H1 (cell line): ENCODE measurements around the gene NFIA. TPM values are rescaled to one million over a fixed set of nuclear protein-coding genes. Genes with fewer than 3 reads are reported as not detected.

Experiments
- CTCF ChIA-PET: fragments of 300-600 bp; sonication (Branson Sonifier 250); formaldehyde crosslinking; loops from one replicate; lab custom pipeline; 2021; ENCODE audit not compliant: partially characterized antibody; lab: Charles Lee
- POLR2A ChIA-PET: fragments of 300-600 bp; sonication (Branson Sonifier 250); formaldehyde crosslinking; loops from one replicate; lab custom pipeline; 2021; ENCODE audit warnings: inconsistent platforms; ENCODE audit not compliant: partially characterized antibody; lab: Charles Lee
- DNase-seq, 2 experiments: peaks; one replicate each; pipeline versions ENCODE4 v3.0.0 to v3.0.0-alpha.2; 2010 to 2022; ENCODE audit warnings: low spot score in 2 of 2, low read depth in 1 of 2, mixed read lengths in 1 of 2
- FAIRE-seq: peaks from 2 replicates; lab custom pipeline; 2011; peaks lifted over from hg19 to GRCh38; lab: Jason Lieb, UNC
- H2AFZ ChIP-seq: 2 replicates; pipeline ENCODE4 v1.8.1; 2012; ENCODE audit warnings: low read length, inconsistent platforms
- H2AK5ac ChIP-seq: 2 replicates; pipeline ENCODE4 v1.6.1; 2013; ENCODE audit warnings: low read depth, low read length
- H2BK120ac ChIP-seq: replicated peaks from 2 replicates; pipeline ENCODE3; 2013; ENCODE audit warnings: low read depth, low read length, inconsistent platforms
- H2BK12ac ChIP-seq: 2 replicates; pipeline ENCODE4 v1.6.1; 2013; ENCODE audit warnings: low read depth, low read length
- H2BK15ac ChIP-seq: 2 replicates; pipeline ENCODE4 v1.6.1; 2013; ENCODE audit warnings: low read length
- H2BK20ac ChIP-seq: 2 replicates; pipeline ENCODE4 v1.6.1; 2013; ENCODE audit warnings: low read length
- H2BK5ac ChIP-seq: 2 replicates; pipeline ENCODE4 v1.6.1; 2013; ENCODE audit warnings: low read depth, low read length
- H3K14ac ChIP-seq: 2 replicates; pipeline ENCODE4 v1.6.1; 2013; ENCODE audit warnings: inconsistent platforms; ENCODE audit not compliant: insufficient read length
- H3K18ac ChIP-seq: 2 replicates; pipeline ENCODE4 v1.6.1; 2013; ENCODE audit warnings: low read length; ENCODE audit errors: extremely low read depth
- H3K23ac ChIP-seq: 2 replicates; pipeline ENCODE4 v1.6.1; 2013; ENCODE audit warnings: inconsistent platforms; ENCODE audit not compliant: insufficient read length
- H3K23me2 ChIP-seq: 2 replicates; pipeline ENCODE4 v1.6.1; 2013; ENCODE audit warnings: low read depth, low read length
- H3K27ac ChIP-seq: 2 replicates; pipeline ENCODE4 v1.6.1; 2011; ENCODE audit warnings: low read depth, low read length, inconsistent platforms
- H3K27me3 ChIP-seq, 4 experiments: replicated peaks in 1 of 4; 1 replicate in 1 of 4; 2 replicates in 3 of 4; pipeline versions ENCODE4 v1.6.1 to v1.8.1; 2011 to 2013; ENCODE audit warnings: low read length in 3 of 4, mild to moderate bottlenecking in 3 of 4, inconsistent platforms in 2 of 4, mixed read lengths in 2 of 4, moderate library complexity in 1 of 4; ENCODE audit not compliant: control insufficient read depth in 3 of 4, insufficient read depth in 3 of 4; ENCODE audit errors: extremely low read depth in 1 of 4
- H3K36me3 ChIP-seq, 4 experiments: 2 replicates each; pipeline versions ENCODE4 v1.6.1 to v1.8.1; 2011 to 2013; ENCODE audit warnings: mild to moderate bottlenecking in 4 of 4, low read length in 3 of 4, moderate library complexity in 2 of 4, control low read depth in 1 of 4, inconsistent platforms in 1 of 4; ENCODE audit not compliant: insufficient read depth in 4 of 4, control insufficient read depth in 2 of 4
- H3K4ac ChIP-seq: replicated peaks from 2 replicates; pipeline ENCODE3; 2013; ENCODE audit warnings: low read length, low read depth, mixed read lengths, inconsistent platforms; ENCODE audit not compliant: insufficient read length
- H3K4me1 ChIP-seq, 4 experiments: replicated peaks in 1 of 4; 1 replicate in 1 of 4; 2 replicates in 3 of 4; pipeline versions ENCODE4 v1.6.1 to v1.8.1; 2011 to 2013; ENCODE audit warnings: low read length in 3 of 4, inconsistent platforms in 2 of 4, mixed read lengths in 1 of 4; ENCODE audit not compliant: insufficient read depth in 4 of 4, control insufficient read depth in 3 of 4
- H3K4me2 ChIP-seq, 2 experiments: 2 replicates each; pipeline versions ENCODE4 v1.6.1 to v1.8.1; 2011 to 2013; ENCODE audit warnings: low read depth in 2 of 2, low read length in 2 of 2, control low read depth in 1 of 2, inconsistent platforms in 1 of 2, mild to moderate bottlenecking in 1 of 2; ENCODE audit not compliant: insufficient read depth in 1 of 2
- H3K4me3 ChIP-seq, 4 experiments: fragments of 200-600, 300-600 bp in 1 of 4; sonication (generic), shearing (Covaris generic), sonication (Bioruptor Twin) in 1 of 4; 2 replicates each; pipeline versions ENCODE4 v1.5.1 to v1.8.1; 2011 to 2016; ENCODE audit warnings: low read length in 4 of 4, low read depth in 3 of 4, control low read depth in 2 of 4, inconsistent platforms in 2 of 4, mild to moderate bottlenecking in 2 of 4, mixed read lengths in 1 of 4, moderate library complexity in 1 of 4; ENCODE audit not compliant: insufficient read depth in 2 of 4; ENCODE audit errors: extremely low read depth in 1 of 4
- H3K56ac ChIP-seq: replicated peaks from 2 replicates; pipeline ENCODE3; 2013; ENCODE audit warnings: low read depth, mild to moderate bottlenecking, mixed read lengths, low read length, inconsistent platforms; ENCODE audit not compliant: insufficient read length
- H3K79me1 ChIP-seq: 2 replicates; pipeline ENCODE4 v1.6.1; 2013; ENCODE audit warnings: low read depth, low read length, control low read depth
- H3K79me2 ChIP-seq, 2 experiments: 2 replicates each; pipeline versions ENCODE4 v1.6.1 to v1.8.1; 2012 to 2013; ENCODE audit warnings: low read length in 2 of 2, mild to moderate bottlenecking in 2 of 2, inconsistent platforms in 1 of 2; ENCODE audit not compliant: insufficient read depth in 2 of 2, control insufficient read depth in 1 of 2
- H3K9ac ChIP-seq, 4 experiments: replicated peaks in 1 of 4; 1 replicate in 1 of 4; 2 replicates in 3 of 4; pipeline versions ENCODE4 v1.6.1 to v1.8.1; 2011 to 2013; ENCODE audit warnings: low read depth in 3 of 4, low read length in 3 of 4, control low read depth in 2 of 4, mild to moderate bottlenecking in 2 of 4, moderate library complexity in 2 of 4, inconsistent platforms in 1 of 4; ENCODE audit errors: extremely low read depth in 1 of 4
- H3K9me3 ChIP-seq, 2 experiments: 2 replicates each; pipeline versions ENCODE4 v1.6.1 to v1.8.1; 2012 to 2013; ENCODE audit warnings: mild to moderate bottlenecking in 2 of 2, moderate library complexity in 2 of 2, control low read depth in 1 of 2, inconsistent platforms in 1 of 2, low read depth in 1 of 2, low read length in 1 of 2, mixed read lengths in 1 of 2; ENCODE audit not compliant: insufficient read depth in 2 of 2
- H4K20me1 ChIP-seq, 2 experiments: replicated peaks in 1 of 2; 2 replicates each; pipeline versions ENCODE3 to v1.8.1; 2011 to 2013; ENCODE audit warnings: inconsistent platforms in 2 of 2, low read length in 2 of 2, mild to moderate bottlenecking in 1 of 2; ENCODE audit not compliant: insufficient read depth in 2 of 2, control insufficient read depth in 1 of 2
- H4K5ac ChIP-seq: 2 replicates; pipeline ENCODE4 v1.6.1; 2013; ENCODE audit warnings: low read length, low read depth, mixed read lengths, inconsistent platforms; ENCODE audit not compliant: insufficient read length
- H4K8ac ChIP-seq: 2 replicates; pipeline ENCODE4 v1.8.0; 2013; ENCODE audit warnings: mild to moderate bottlenecking, moderate library complexity, low read length, inconsistent platforms; ENCODE audit not compliant: insufficient read depth; ENCODE audit errors: extremely low read depth
- H4K91ac ChIP-seq: replicated peaks from 2 replicates; pipeline ENCODE3; 2013; ENCODE audit warnings: low read length, mixed read lengths, inconsistent platforms; ENCODE audit not compliant: insufficient read length
- CHD1 ChIP-seq: IDR thresholded peaks from 2 replicates; pipeline ENCODE4 v1.6.1; 2012; ENCODE audit warnings: low read depth, low read length, improper control_type of control experiment
- CTCF ChIP-seq, 3 experiments: IDR thresholded peaks; 1 replicate in 2 of 3; 2 replicates in 1 of 3; pipeline versions ENCODE4 v1.5.1 to v1.6.1; 2011; ENCODE audit warnings: low read length in 3 of 3, mild to moderate bottlenecking in 3 of 3, inconsistent platforms in 2 of 3, low read depth in 1 of 3, moderate library complexity in 1 of 3; ENCODE audit not compliant: insufficient read depth in 1 of 3; ENCODE audit errors: control extremely low read depth in 1 of 3
- EGR1 ChIP-seq: IDR thresholded peaks from 2 replicates; pipeline ENCODE4 v1.6.1; 2011; ENCODE audit warnings: low read depth, low read length, borderline replicate concordance
- KDM5A ChIP-seq: fragments of 200-600 bp; IDR thresholded peaks from 2 replicates; pipeline ENCODE4 v1.7.1; 2012; ENCODE audit warnings: mild to moderate bottlenecking, low read length, inconsistent platforms, mixed read lengths
- PHF8 ChIP-seq: fragments of 200-600 bp; sonication (generic); conservative IDR thresholded peaks from 2 replicates; pipeline ENCODE4 v1.7.1; 2012; ENCODE audit warnings: low read depth, mild to moderate bottlenecking, inconsistent platforms, low read length, moderate library complexity
- RFX5 ChIP-seq: IDR thresholded peaks from 2 replicates; pipeline ENCODE4 v1.6.1; 2011; ENCODE audit warnings: low read depth, low read length, improper control_type of control experiment, borderline replicate concordance
- RXRA ChIP-seq: IDR thresholded peaks from 2 replicates; pipeline ENCODE4 v1.6.1; 2011; ENCODE audit warnings: low read depth, mild to moderate bottlenecking, low read length, moderate library complexity; ENCODE audit not compliant: insufficient read depth
- TBP ChIP-seq: IDR thresholded peaks from 2 replicates; pipeline ENCODE4 v1.6.1; 2011; ENCODE audit warnings: low read depth, low read length, improper control_type of control experiment
- WGBS, 2 experiments: shearing (Covaris generic) in 1 of 2; methylation state at CpG; one replicate each; pipeline versions ENCODE4 v1.1.6 to v1.1.7; 2013 to 2015; ENCODE audit warnings: low lambda C conversion rate in 2 of 2, mixed read lengths in 2 of 2, inconsistent platforms in 1 of 2, low coverage in 1 of 2, missing lambda C conversion rate in 1 of 2; ENCODE audit not compliant: insufficient replicate concordance in 2 of 2, insufficient coverage in 1 of 2, insufficient read length in 1 of 2; ENCODE audit errors: extremely low coverage in 1 of 2, missing lambda C conversion rate in 1 of 2; 5-methylcytosine and 5-hydroxymethylcytosine counted together
- polyA plus RNA-seq, 7 experiments: library from polyadenylated mRNA; depleted of rRNA in 3 of 7; stranded (reverse) in 5 of 7; unstranded in 2 of 7; fragments of >200 nt in 5 of 7; fragments of 200-250 nt in 2 of 7; gene quantifications; 1 replicate in 5 of 7; 2 replicates in 1 of 7; 4 replicates in 1 of 7; pipeline versions ENCODE4 v1.2.1 to v1.2.3, GENCODE V29; 2011 to 2013; ENCODE audit warnings: missing spikeins in 2 of 7, mixed read lengths in 2 of 7
- total RNA-seq: library from RNA; stranded (reverse); fragmentation: NEBNext Ultra II Directional; extraction: Animal tissue kit (Norgen Biotek cat#: 25700); gene quantifications from 2 replicates; pipeline ENCODE4 v1.2.1, GENCODE V29; 2021

The NFIA gene
- total and polyA plus RNA-seq, 2 of the 8 experiments (the other 6 are each of a cell fraction or from before 2014, with no cell fraction given) = 1.8 to 2.3 TPM

GRCh38 chr1:61133335-61134019 lies 51.1 kb downstream of the NFIA start:
- H3K23me2 ChIP-seq = no peaks in the 10 kb centered on the region
- POLR2A ChIA-PET = no interaction called here
- H3K56ac ChIP-seq = no peak overlapping the region
- H3K4ac ChIP-seq = no peak overlapping the region
- no peak for TF ChIP-seq KDM5A
- no peak for TF ChIP-seq RXRA
- no peak for TF ChIP-seq TBP
- no peak for TF ChIP-seq CHD1
- TF ChIP-seq EGR1 = no peak
- TF ChIP-seq RFX5 = no peak
- TF ChIP-seq PHF8 = no peak
- TF ChIP-seq CTCF (IDR thresholded peaks at IDR 0.05; ENCODE audit: control extremely low read depth in 1 of 3, insufficient read depth in 1 of 3, low read depth in 1 of 3, low read length in 3 of 3) = no peak
- DNase-seq (no peak), FAIRE-seq (no peak)
- no peak overlapping the region for H2AK5ac ChIP-seq
- CTCF ChIA-PET = interaction anchor here (0.6 to 0.9 kb wide), 2 partner anchors 17 to 66 kb away, joined by 3 read pairs; no protein-coding TSS in a partner anchor
- H2BK120ac ChIP-seq = no peak overlapping the region
- no peaks in the 10 kb centered on the region for H3K4me1 ChIP-seq
- H4K5ac ChIP-seq = no peak overlapping the region
- no peak overlapping the region for H3K18ac ChIP-seq
- no peak overlapping the region for H2BK5ac ChIP-seq
- H3K9me3 ChIP-seq = no peaks in the 10 kb centered on the region
- no peaks in the 10 kb centered on the region for H3K79me1 ChIP-seq
- H2BK20ac ChIP-seq = no peak overlapping the region
- no peak overlapping the region for H3K4me3 ChIP-seq
- WGBS, 2 experiments = 95% methylated on average over 4 of the region's 4 CpGs; no CpG with 5 or more reads in 1 of the 2 experiments
- no peaks in the 10 kb centered on the region for H3K27me3 ChIP-seq
- H4K8ac ChIP-seq = no peak overlapping the region
- H3K9ac ChIP-seq = no peak overlapping the region
- H2BK12ac ChIP-seq = no peak overlapping the region
- H2AFZ ChIP-seq = no peak overlapping the region
- no peak overlapping the region for H4K91ac ChIP-seq
- no peak overlapping the region for H3K23ac ChIP-seq
- no peak overlapping the region for H3K4me2 ChIP-seq
- H3K14ac ChIP-seq = no peak overlapping the region
- H4K20me1 ChIP-seq = no peaks in the 10 kb centered on the region
- H3K36me3 ChIP-seq = no peaks in the 10 kb centered on the region
- H3K27ac ChIP-seq = no peak overlapping the region
- no peaks in the 10 kb centered on the region for H3K79me2 ChIP-seq
- no peak overlapping the region for H2BK15ac ChIP-seq
